H1 (cell line): ENCODE measurements around the gene ZNF582.
A peak's percentile ranks its signal among the peaks of the same experiment; 100 is the strongest.

ENCODE experiments used
- ATF3 ChIP-seq: IDR thresholded peaks from 2 replicates; pipeline ENCODE4 v1.6.1; 2011; ENCODE audit warnings: low read depth, mild to moderate bottlenecking, low read length; ENCODE audit not compliant: insufficient read depth
- JUN ChIP-seq: IDR thresholded peaks from 2 replicates; pipeline ENCODE4 v1.6.1; 2011; ENCODE audit warnings: low read depth, mild to moderate bottlenecking, improper control_type of control experiment, low read length
- KDM5A ChIP-seq: fragments of 200-600 bp; IDR thresholded peaks from 2 replicates; pipeline ENCODE4 v1.7.1; 2012; ENCODE audit warnings: mild to moderate bottlenecking, low read length, inconsistent platforms, mixed read lengths
- SP1 ChIP-seq: IDR thresholded peaks from 2 replicates; pipeline ENCODE4 v1.6.1; 2011; ENCODE audit warnings: low read depth, low read length
- SP4 ChIP-seq: IDR thresholded peaks from 2 replicates; pipeline ENCODE4 v1.6.1; 2012; ENCODE audit warnings: low read length, inconsistent platforms
- SRF ChIP-seq: IDR thresholded peaks from 2 replicates; pipeline ENCODE4 v1.6.1; 2011; ENCODE audit warnings: mild to moderate bottlenecking, low read depth, low read length, moderate library complexity
- TF ChIP-seq, protein P1 (sequence below), 3 experiments: IDR thresholded peaks; 1 replicate in 2 of 3; 2 replicates in 1 of 3; pipeline versions ENCODE4 v1.5.1 to v1.6.1; 2011; ENCODE audit warnings: low read length in 3 of 3, mild to moderate bottlenecking in 3 of 3, inconsistent platforms in 2 of 3, low read depth in 1 of 3, moderate library complexity in 1 of 3; ENCODE audit not compliant: insufficient read depth in 1 of 3; ENCODE audit errors: control extremely low read depth in 1 of 3
- TF ChIP-seq, protein P2 (sequence below): IDR thresholded peaks from 2 replicates; pipeline ENCODE4 v1.6.1; 2012; ENCODE audit warnings: inconsistent platforms

DNA sequence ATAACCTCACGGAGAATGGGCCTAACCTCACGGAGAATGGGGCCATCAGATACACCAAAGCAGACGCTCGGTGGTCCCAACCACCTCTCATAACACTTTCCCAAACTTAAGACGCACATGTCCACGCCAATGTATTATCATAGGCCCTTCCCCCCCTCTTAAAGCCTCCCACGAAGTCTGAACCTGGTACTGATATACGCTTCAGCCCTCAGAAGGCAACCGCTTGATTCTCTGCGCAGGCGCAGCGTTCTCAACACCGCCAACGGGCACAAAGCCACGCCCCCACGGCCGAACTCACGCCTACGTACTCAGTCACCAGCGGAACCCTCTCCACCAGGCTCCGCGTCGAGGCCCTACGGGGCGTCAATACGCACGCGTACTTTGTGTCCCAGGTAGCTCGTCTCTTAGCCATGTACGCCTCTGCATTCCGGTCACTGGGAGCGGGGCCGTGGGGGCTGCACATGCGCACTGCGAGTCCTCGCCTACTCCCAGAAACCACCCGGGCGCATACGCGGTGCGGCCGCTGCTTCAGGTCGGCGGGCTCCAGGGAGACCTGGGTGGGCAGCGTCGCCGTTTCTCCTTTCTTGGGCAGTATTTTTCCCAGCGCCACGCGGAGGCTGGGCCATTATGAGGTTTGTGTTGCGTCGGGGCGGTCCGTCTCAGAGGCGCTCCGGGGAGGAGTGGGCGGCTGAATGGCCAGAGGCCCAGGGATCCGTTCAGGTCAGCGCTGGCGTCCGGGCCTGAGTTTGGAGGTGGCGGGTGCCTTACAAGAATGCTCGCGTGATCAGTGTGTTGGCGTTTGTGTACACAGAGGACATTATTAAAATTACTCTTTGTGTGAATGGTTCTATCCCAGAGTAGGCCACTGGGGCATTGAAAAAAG lies 25.3 kb downstream of the ZNF582 start:
- TF ChIP-seq, protein P1, sequence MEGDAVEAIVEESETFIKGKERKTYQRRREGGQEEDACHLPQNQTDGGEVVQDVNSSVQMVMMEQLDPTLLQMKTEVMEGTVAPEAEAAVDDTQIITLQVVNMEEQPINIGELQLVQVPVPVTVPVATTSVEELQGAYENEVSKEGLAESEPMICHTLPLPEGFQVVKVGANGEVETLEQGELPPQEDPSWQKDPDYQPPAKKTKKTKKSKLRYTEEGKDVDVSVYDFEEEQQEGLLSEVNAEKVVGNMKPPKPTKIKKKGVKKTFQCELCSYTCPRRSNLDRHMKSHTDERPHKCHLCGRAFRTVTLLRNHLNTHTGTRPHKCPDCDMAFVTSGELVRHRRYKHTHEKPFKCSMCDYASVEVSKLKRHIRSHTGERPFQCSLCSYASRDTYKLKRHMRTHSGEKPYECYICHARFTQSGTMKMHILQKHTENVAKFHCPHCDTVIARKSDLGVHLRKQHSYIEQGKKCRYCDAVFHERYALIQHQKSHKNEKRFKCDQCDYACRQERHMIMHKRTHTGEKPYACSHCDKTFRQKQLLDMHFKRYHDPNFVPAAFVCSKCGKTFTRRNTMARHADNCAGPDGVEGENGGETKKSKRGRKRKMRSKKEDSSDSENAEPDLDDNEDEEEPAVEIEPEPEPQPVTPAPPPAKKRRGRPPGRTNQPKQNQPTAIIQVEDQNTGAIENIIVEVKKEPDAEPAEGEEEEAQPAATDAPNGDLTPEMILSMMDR (IDR thresholded peaks at IDR 0.05; ENCODE audit: control extremely low read depth in 1 of 3, insufficient read depth in 1 of 3, low read depth in 1 of 3, low read length in 3 of 3) = 0 out of 4 replicates have a peak, but pooled peaks of 1 of the 3 experiments have one; percentile 0
- TF ChIP-seq SRF (no peak), JUN (no peak), ATF3 (no peak), KDM5A (no peak), SP1 (no peak), SP4 (no peak)
- TF ChIP-seq, protein P2, sequence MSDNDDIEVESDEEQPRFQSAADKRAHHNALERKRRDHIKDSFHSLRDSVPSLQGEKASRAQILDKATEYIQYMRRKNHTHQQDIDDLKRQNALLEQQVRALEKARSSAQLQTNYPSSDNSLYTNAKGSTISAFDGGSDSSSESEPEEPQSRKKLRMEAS = peak; percentile 89
